OCI-LY3 (cell line): Measurements from ENCODE around the gene RAB34.

Source experiments
- CTCF ChIP-seq: fragments of 200-600, 300-600 bp; sonication (generic); IDR thresholded peaks from 2 replicates; pipeline ENCODE4 v1.5.1; 2014; ENCODE audit warnings: antibody characterized with exemption, low read length, low read depth
- EZH2phosphoT487 ChIP-seq: fragments of 200-600 bp; shearing (Covaris generic); IDR thresholded peaks from 2 replicates; pipeline ENCODE4 v1.6.1; 2018; ENCODE audit warnings: antibody characterized with exemption, mixed run types, low read depth

GRCh38 chr17:28715217-28715616 lies 2.5 kb downstream of the RAB34 start:
- TF ChIP-seq EZH2phosphoT487, result no peak
- no peak for TF ChIP-seq CTCF
